Ovary (tissue), 9 donors: ENCODE results near the gene GNE. TPM values are rescaled to one million over a fixed set of nuclear protein-coding genes. Genes with fewer than 3 reads are reported as not detected.

Experiments used
- DNase-seq, 5 donors: peaks; one replicate each; pipeline ENCODE4 v3.0.0-alpha.2; 2019 to 2020
- H3K27ac ChIP-seq, 2 donors: fragments of 200-600 bp; one replicate each; pipeline versions ENCODE4 v1.5.1 to v1.8.0; 2019 to 2022
- H3K27me3 ChIP-seq: fragments of 200-600 bp; one replicate; pipeline ENCODE4 v1.8.0; 2022
- H3K36me3 ChIP-seq: fragments of 200-600 bp; sonication (generic); one replicate; pipeline ENCODE4 v1.5.1; 2019
- H3K4me1 ChIP-seq: one replicate; pipeline ENCODE4 v1.8.1; 2013; ENCODE audit warnings: mild to moderate bottlenecking, moderate library complexity; ENCODE audit not compliant: insufficient read depth
- H3K4me3 ChIP-seq: fragments of 200-600 bp; sonication (generic); one replicate; pipeline ENCODE4 v1.5.1; 2017
- H3K9me3 ChIP-seq, 2 donors: fragments of 200-600 bp in 1 of 2; sonication (generic) in 1 of 2; one replicate each; pipeline versions ENCODE4 v1.5.1 to v1.8.1; 2013 to 2019; ENCODE audit warnings: mild to moderate bottlenecking in 1 of 2, moderate library complexity in 1 of 2
- EP300 ChIP-seq: sonication (generic); formaldehyde crosslinking; IDR thresholded peaks from one replicate; pipeline ENCODE4 v1.6.1; 2017; ENCODE audit warnings: antibody characterized with exemption
- POLR2A ChIP-seq: fragments of 450-650 bp; IDR thresholded peaks from one replicate; pipeline ENCODE4 v1.6.1; 2017; ENCODE audit warnings: antibody characterized with exemption, mild to moderate bottlenecking, moderate library complexity
- WGBS, 3 donors: extraction: QIAGEN DNeasy Blood & Tissue Kit in 1 of 3; methylation state at CpG; one replicate each; pipeline versions ENCODE4 v1.1.5 to v1.1.7; 2013 to 2017; 5-methylcytosine and 5-hydroxymethylcytosine counted together
- intact Hi-C, 4 donors: fragments of 100-400 bp; cut with DNase I; formaldehyde crosslinking; loops; one replicate each; pipeline versions ENCODE4 v1.11.0 to v1.15.1; 2022 to 2023
- polyA plus RNA-seq, 2 donors: library from polyadenylated mRNA; stranded (reverse); fragments of 200-250 nt in 1 of 2; fragments of 350-450 nt in 1 of 2; fragmentation: Illumina TruSeq in 1 of 2; extraction: RNeasy Lipid Tissue Mini Kit (QIAGEN cat#74804) in 1 of 2; gene quantifications; one replicate each; pipeline ENCODE4 v1.2.3, GENCODE V29; 2013 to 2014
- total RNA-seq, 7 donors: library from RNA; depleted of rRNA in 2 of 7; stranded (reverse); fragments of >200 nt in 2 of 7; fragmentation: NEBNext Ultra II Directional in 3 of 7; extraction: Animal tissue kit (Norgen Biotek cat#: 25700) in 3 of 7; gene quantifications; one replicate each; pipeline versions ENCODE4 v1.1.0 to v1.2.4, GENCODE V29; 2016 to 2023
- TF ChIP-seq, protein P1 (sequence below), 3 donors: fragments of 450-650 bp in 2 of 3; fragments of 200-600 bp in 1 of 3; IDR thresholded peaks; one replicate each; pipeline versions ENCODE4 v1.5.1 to v1.8.0; 2016 to 2022; ENCODE audit warnings: antibody characterized with exemption in 3 of 3, mild to moderate bottlenecking in 1 of 3
- donor health status: DM: no; HTN: no; CAD: no; lungs with moderate emphysema.
- donor health status: DM: no; HTN: no; CAD: no.
- donor health status: Bipolar disorder and iron deficiency.
- donor health status: DM: yes; HTN: yes; CAD: no.
- donor health status: DM: no; HTN: no; CAD: no.
- donor health status: DM: yes; HTN: yes; CAD: no.

The GNE gene
- total and polyA plus RNA-seq, 9 donors: 13.0 to 34.1 (median 22.9) TPM

DNA sequence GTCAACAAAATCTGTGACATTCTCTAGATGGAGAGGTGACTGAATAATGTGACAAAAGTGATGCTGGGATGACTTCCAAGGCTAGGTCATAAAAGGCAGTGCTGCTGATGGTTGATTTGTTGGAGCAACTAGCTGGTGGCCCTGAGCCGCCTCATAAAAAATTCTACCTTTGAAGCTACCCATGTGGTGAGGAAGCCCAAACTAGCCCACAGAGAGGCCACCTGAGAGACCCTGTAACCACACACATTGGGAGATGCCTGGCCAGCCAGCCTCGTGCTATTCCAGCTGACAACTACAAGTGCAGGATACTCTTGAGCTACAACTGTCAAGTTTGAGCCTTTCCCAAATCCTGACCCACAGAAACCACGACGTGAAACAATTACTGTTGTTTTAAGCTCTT lies 44.9 kb downstream of the GNE start:
- no peak overlapping the region for H3K4me3 ChIP-seq
- TF ChIP-seq, protein P1, sequence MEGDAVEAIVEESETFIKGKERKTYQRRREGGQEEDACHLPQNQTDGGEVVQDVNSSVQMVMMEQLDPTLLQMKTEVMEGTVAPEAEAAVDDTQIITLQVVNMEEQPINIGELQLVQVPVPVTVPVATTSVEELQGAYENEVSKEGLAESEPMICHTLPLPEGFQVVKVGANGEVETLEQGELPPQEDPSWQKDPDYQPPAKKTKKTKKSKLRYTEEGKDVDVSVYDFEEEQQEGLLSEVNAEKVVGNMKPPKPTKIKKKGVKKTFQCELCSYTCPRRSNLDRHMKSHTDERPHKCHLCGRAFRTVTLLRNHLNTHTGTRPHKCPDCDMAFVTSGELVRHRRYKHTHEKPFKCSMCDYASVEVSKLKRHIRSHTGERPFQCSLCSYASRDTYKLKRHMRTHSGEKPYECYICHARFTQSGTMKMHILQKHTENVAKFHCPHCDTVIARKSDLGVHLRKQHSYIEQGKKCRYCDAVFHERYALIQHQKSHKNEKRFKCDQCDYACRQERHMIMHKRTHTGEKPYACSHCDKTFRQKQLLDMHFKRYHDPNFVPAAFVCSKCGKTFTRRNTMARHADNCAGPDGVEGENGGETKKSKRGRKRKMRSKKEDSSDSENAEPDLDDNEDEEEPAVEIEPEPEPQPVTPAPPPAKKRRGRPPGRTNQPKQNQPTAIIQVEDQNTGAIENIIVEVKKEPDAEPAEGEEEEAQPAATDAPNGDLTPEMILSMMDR (IDR thresholded peaks at IDR 0.05): no peak
- TF ChIP-seq POLR2A (no peak), EP300 (no peak)
- H3K36me3 ChIP-seq: no peaks in the 10 kb centered on the region
- H3K4me1 ChIP-seq: peaks cover 14% of the 10 kb centered on the region
- peak overlapping the region in 1 of 2 donors; percentile 36 for H3K27ac ChIP-seq
- intact Hi-C loops: no loop called here
- 91 to 94% (median 91%) methylated on average over 4 of the region's 4 CpGs for WGBS, 3 donors
- DNase-seq: no peak
- no peaks in the 10 kb centered on the region for H3K9me3 ChIP-seq
- no peaks in the 10 kb centered on the region for H3K27me3 ChIP-seq

DNA sequence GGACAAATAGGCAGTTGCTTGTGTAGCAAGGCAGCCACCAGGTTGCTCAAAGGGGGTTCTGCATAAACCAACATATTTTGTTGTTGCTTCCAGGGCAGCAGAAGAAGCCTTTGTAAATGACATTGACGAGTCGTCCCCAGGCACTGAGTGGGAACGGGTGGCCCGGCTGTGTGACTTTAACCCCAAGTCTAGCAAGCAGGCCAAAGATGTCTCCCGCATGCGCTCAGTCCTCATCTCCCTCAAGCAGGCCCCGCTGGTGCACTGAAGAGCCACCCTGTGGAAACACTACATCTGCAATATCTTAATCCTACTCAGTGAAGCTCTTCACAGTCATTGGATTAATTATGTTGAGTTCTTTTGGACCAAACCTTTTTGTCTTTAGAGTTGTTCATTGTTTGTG lies 46.7 kb downstream of the GNE start:
- Histone ChIP-seq H3K4me3 (no peak overlapping the region), H3K9me3 (no peaks in the 10 kb centered on the region), H3K27me3 (no peaks in the 10 kb centered on the region), H3K27ac (no peak overlapping the region), H3K4me1 (peaks cover 25% of the 10 kb centered on the region), H3K36me3 (no peaks in the 10 kb centered on the region)
- no peak for DNase-seq
- TF ChIP-seq, protein P1 (IDR thresholded peaks at IDR 0.05): no peak
- intact Hi-C loops: no loop called here
- 83 to 89% (median 87%) methylated on average over 7 of the region's 7 CpGs for WGBS, 3 donors

DNA sequence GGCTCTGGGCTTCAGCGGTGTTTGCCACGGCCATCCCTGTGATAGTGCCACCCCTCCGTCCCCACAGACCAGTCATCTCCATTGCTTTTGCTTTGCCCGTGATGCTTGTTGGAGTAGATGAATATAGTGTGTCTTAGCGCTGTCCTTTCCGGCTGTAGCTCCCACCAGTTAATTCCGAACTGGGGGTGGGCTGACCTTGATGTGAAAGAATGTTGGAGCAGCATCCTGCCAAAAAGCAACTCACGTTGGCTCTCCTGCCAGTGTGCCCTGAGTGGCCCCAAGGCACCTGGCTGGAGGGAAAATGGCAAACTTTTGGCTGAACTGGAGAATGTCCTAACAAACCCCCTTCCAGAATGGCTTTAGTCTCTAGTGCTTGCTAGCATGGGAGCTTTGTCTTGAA lies 47.5 kb downstream of the GNE start:
- 33 to 50% (median 41%) methylated on average over 8 of the region's 8 CpGs for WGBS, 3 donors
- H3K36me3 ChIP-seq: no peaks in the 10 kb centered on the region
- no peak overlapping the region for H3K27ac ChIP-seq
- TF ChIP-seq, protein P1 (IDR thresholded peaks at IDR 0.05): no peak
- TF ChIP-seq POLR2A (no peak), EP300 (no peak)
- no peaks in the 10 kb centered on the region for H3K27me3 ChIP-seq
- no peaks in the 10 kb centered on the region for H3K9me3 ChIP-seq
- no peak for DNase-seq
- H3K4me1 ChIP-seq: peaks cover 25% of the 10 kb centered on the region
- intact Hi-C loops: no loop called here
- H3K4me3 ChIP-seq: no peak overlapping the region

DNA sequence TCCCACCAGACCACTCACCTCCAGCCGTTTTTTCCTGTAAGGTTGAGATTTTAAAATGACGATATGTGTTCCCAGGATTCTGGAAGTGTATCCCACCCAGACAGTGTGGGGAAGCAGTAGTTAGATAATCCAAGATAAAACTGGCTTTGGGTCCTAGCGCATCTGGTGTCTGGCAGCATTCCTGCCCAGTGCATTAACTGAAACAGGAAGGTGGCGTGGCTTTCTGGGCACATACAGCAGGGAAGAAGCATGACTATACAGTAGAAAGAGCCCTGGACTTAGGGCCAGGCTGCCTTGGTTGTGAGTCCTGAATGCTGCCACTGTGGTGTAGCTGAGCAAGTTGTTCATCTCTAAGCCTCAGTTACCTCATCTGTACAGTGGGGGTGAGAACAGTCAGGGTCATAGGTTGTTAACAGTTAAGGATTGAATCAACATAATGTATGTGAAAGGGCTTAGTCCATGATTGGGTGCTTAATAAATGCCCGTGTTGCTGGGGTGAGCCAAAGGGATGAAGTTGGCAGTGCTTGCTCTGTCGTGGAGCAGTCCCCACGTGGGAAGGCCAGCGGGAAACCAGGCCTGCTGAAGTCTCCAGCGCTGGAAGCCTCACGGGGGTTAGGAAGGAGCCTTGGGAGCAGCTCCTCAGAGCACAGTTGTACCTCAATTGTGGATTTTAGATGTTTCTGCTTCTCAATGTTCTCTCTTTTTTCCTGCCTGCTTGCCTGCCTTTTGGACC lies 49.6 kb downstream of the GNE start:
- H3K36me3 ChIP-seq: no peaks in the 10 kb centered on the region
- DNase-seq: no peak
- no peak for TF ChIP-seq POLR2A
- TF ChIP-seq, protein P1 (IDR thresholded peaks at IDR 0.05): no peak
- no peak for TF ChIP-seq EP300
- H3K4me3 ChIP-seq: no peak overlapping the region
- no peaks in the 10 kb centered on the region for H3K27me3 ChIP-seq
- 69 to 80% (median 76%) methylated on average over 10 of the region's 10 CpGs for WGBS, 3 donors
- H3K27ac ChIP-seq: peak overlapping the region in 1 of 2 donors; percentile 45
- intact Hi-C loops: no loop called here
- H3K9me3 ChIP-seq: no peaks in the 10 kb centered on the region
- peaks cover 24% of the 10 kb centered on the region for H3K4me1 ChIP-seq
